HEK293 (cell line): ENCODE results near the gene MARK4.

Source experiments
- CTCF ChIP-seq: fragments of 450-650 bp; formaldehyde crosslinking; IDR thresholded peaks from 2 replicates; pipeline ENCODE4 v1.5.1; 2016; ENCODE audit warnings: missing biosample characterization, missing genetic modification characterization
- ZNF175 ChIP-seq: fragments of 450-650 bp; formaldehyde crosslinking; IDR thresholded peaks from 2 replicates; pipeline ENCODE4 v1.5.1; 2016; ENCODE audit warnings: missing biosample characterization, missing genetic modification characterization
- ZNF274 ChIP-seq, 2 experiments: fragments of 200-500 bp in 1 of 2; fragments of 450-650 bp in 1 of 2; sonication (Bioruptor generic) in 1 of 2; formaldehyde crosslinking in 1 of 2; IDR thresholded peaks; 2 replicates each; pipeline versions ENCODE4 v1.5.1 to v1.6.1; 2014 to 2016; ENCODE audit warnings: borderline replicate concordance in 1 of 2, inconsistent platforms in 1 of 2, low read length in 1 of 2, missing biosample characterization in 1 of 2, missing genetic modification characterization in 1 of 2

DNA sequence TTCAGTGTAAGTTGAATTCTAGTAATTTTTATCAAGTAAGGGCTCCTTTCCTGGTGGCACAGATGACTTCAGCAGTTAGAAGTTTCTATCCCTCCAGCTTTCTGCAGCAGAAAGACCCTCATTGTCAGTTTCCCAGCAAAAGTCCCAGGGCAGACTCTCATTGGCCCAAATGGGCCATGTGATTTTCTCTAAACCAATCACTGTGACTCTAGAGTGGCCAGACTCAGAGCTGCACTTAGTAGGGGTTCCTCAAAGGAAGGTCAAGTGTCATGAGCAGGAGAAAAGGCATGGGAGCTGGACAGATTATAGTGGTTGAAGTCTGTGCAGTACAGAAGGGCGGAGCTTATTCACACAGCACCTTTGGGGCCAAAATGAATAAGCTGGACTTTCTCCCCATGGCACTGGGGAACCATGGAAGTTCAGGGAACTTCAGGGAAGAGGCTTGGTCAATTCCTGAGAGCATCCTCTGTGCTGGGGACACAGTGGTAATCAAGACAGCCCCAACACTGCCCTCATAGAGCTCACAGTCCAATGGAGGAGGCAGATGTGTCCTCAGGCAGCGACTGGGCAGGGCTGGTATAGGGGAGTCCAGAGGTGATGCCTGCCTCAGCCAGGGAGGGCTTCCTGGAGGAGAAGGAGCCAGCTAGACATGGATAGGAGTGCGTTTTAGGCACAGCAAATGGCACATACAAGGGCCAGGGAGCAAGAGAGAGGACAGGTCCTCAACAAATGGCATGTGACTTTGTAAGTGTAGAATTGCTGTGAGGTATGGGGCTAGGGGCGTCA is 53.3 kb downstream of the MARK4 start:
- no peak for TF ChIP-seq CTCF (tag by site-specific recombination)
- no peak for TF ChIP-seq ZNF175 (tag by site-specific recombination)
- no peak for TF ChIP-seq ZNF274 (IDR thresholded peaks at IDR 0.05; ENCODE audit: low read length)
- TF ChIP-seq ZNF274 (tag by site-specific recombination; IDR thresholded peaks at IDR 0.05; ENCODE audit: borderline replicate concordance) = no peak
